HepG2 (cell line): Measurements from ENCODE around the gene GCM1. TPM values are rescaled to one million over a fixed set of nuclear protein-coding genes. Genes with fewer than 3 reads are reported as not detected.

Source experiments
- ATAC-seq: fragments of 200-7000 bp; cut with Tn5 transposase; 3 replicates; pipeline ENCODE4 v1.9.1; 2020; ENCODE audit warnings: mild to moderate bottlenecking, moderate library complexity
- BruUV-seq: library from RNA; stranded (reverse); fragments of 400-500 nt; replicated peaks from 2 replicates; lab custom pipeline; 2021; lab: Mats Ljungman, UMichigan
- CTCF ChIA-PET: fragments of 300-600 bp; formaldehyde crosslinking; extraction: SDS; loops from one replicate; lab custom pipeline; 2021; ENCODE audit warnings: low total read pairs, inconsistent platforms, low intra/inter-chr PET ratio; lab: Yijun Ruan, JAX
- POLR2A ChIA-PET: fragments of 350-600 bp; sonication (Branson Sonifier 250); formaldehyde crosslinking; loops from one replicate; lab custom pipeline; 2020; ENCODE audit warnings: antibody characterized with exemption, inconsistent platforms; lab: Yijun Ruan, JAX
- DNase-seq: peaks from one replicate; pipeline ENCODE4 v3.0.0-alpha.2; 2015; ENCODE audit warnings: low spot score
- FAIRE-seq: peaks from 3 replicates; lab custom pipeline; 2011; peaks lifted over from hg19 to GRCh38; lab: Jason Lieb, UNC
- H2AFZ ChIP-seq: one replicate; pipeline ENCODE4 v1.6.1; 2011; ENCODE audit warnings: low read length, inconsistent platforms
- H3K27ac ChIP-seq: fragments of 300-600 bp; 3 replicates; pipeline ENCODE4 v1.8.0; 2011; ENCODE audit warnings: mixed run types, mild to moderate bottlenecking, mixed read lengths, low read length, inconsistent platforms; ENCODE audit not compliant: insufficient read depth; ENCODE audit errors: extremely low read length
- H3K27me3 ChIP-seq, 2 experiments: fragments of 200-600 bp in 1 of 2; 2 replicates in 1 of 2; 3 replicates in 1 of 2; pipeline versions ENCODE4 v1.6.0 to v1.8.0; 2011; ENCODE audit warnings: low read length in 2 of 2, mild to moderate bottlenecking in 2 of 2, moderate library complexity in 2 of 2, inconsistent platforms in 1 of 2; ENCODE audit not compliant: insufficient read depth in 2 of 2, control insufficient read depth in 1 of 2
- H3K36me3 ChIP-seq, 2 experiments: fragments of 200-600 bp in 1 of 2; replicated peaks in 1 of 2; 2 replicates in 1 of 2; 3 replicates in 1 of 2; pipeline versions ENCODE4 v1.5.1 to v1.8.0; 2011; ENCODE audit warnings: low read length in 2 of 2, inconsistent platforms in 1 of 2; ENCODE audit not compliant: insufficient read depth in 2 of 2, control insufficient read depth in 1 of 2
- H3K4me1 ChIP-seq: 2 replicates; pipeline ENCODE4 v1.5.1; 2012; ENCODE audit warnings: low read length, inconsistent platforms; ENCODE audit not compliant: insufficient read depth
- H3K4me2 ChIP-seq: 2 replicates; pipeline ENCODE4 v1.6.0; 2011; ENCODE audit warnings: low read depth, low read length, inconsistent platforms
- H3K4me3 ChIP-seq, 3 experiments: fragments of 200-600 bp in 1 of 3; sonication (generic), shearing (Covaris generic) in 1 of 3; replicated peaks in 1 of 3; 2 replicates each; pipeline ENCODE4 v1.5.1; 2011 to 2016; ENCODE audit warnings: low read length in 3 of 3, inconsistent platforms in 2 of 3, low read depth in 2 of 3, mild to moderate bottlenecking in 2 of 3, control low read depth in 1 of 3, mixed read lengths in 1 of 3; ENCODE audit not compliant: insufficient read depth in 1 of 3
- H3K79me2 ChIP-seq: one replicate; pipeline ENCODE4 v1.6.1; 2011; ENCODE audit warnings: low read length, inconsistent platforms; ENCODE audit not compliant: insufficient read depth
- H3K9ac ChIP-seq: 2 replicates; pipeline ENCODE4 v1.6.0; 2011; ENCODE audit warnings: mild to moderate bottlenecking, low read depth, low read length, inconsistent platforms; ENCODE audit not compliant: insufficient read depth
- H3K9me3 ChIP-seq: 2 replicates; pipeline ENCODE4 v1.5.1; 2012; ENCODE audit warnings: mild to moderate bottlenecking, low read length
- H4K20me1 ChIP-seq: 2 replicates; pipeline ENCODE4 v1.6.0; 2011; ENCODE audit warnings: inconsistent platforms, mild to moderate bottlenecking, low read length, moderate library complexity; ENCODE audit not compliant: insufficient read depth
- FOSL2 ChIP-seq: sonication (generic); formaldehyde crosslinking; IDR thresholded peaks from 2 replicates; pipeline ENCODE4 v1.4.0; 2020; ENCODE audit warnings: missing genetic modification reagents
- GTF2F1 ChIP-seq: fragments of 150-350 bp; IDR thresholded peaks from 2 replicates; pipeline ENCODE4 v1.6.1; 2014; ENCODE audit warnings: low read length
- MBNL3 ChIP-seq: fragments of 250-450 bp; sonication (Bioruptor Pico); conservative IDR thresholded peaks from 2 replicates; pipeline ENCODE4 v1.8.0; 2022; ENCODE audit warnings: mild to moderate bottlenecking, inconsistent platforms
- NFYB ChIP-seq: sonication (generic); formaldehyde crosslinking; IDR thresholded peaks from 2 replicates; pipeline ENCODE4 v1.4.0; 2020; ENCODE audit warnings: missing genetic modification reagents
- ZC3H13 ChIP-seq: sonication (generic); formaldehyde crosslinking; IDR thresholded peaks from 2 replicates; pipeline ENCODE4 v1.8.1; 2023; ENCODE audit warnings: mild to moderate bottlenecking, missing genetic modification reagents, moderate library complexity
- ZNF143 ChIP-seq: sonication (generic); formaldehyde crosslinking; IDR thresholded peaks from 2 replicates; pipeline ENCODE4 v1.4.0; 2020; ENCODE audit warnings: missing genetic modification reagents
- ZNF318 ChIP-seq: sonication (generic); formaldehyde crosslinking; IDR thresholded peaks from 2 replicates; pipeline ENCODE4 v1.4.0; 2020; ENCODE audit warnings: mild to moderate bottlenecking, missing genetic modification reagents
- ZNF768 ChIP-seq: sonication (generic); formaldehyde crosslinking; IDR thresholded peaks from 2 replicates; pipeline ENCODE4 v1.4.0; 2020; ENCODE audit warnings: missing genetic modification reagents
- WGBS: methylation state at CpG from one replicate; pipeline ENCODE4 v1.1.6; 2017; ENCODE audit warnings: low lambda C conversion rate; 5-methylcytosine and 5-hydroxymethylcytosine counted together
- in situ Hi-C: cut with HindIII; loops from 2 replicates; pipeline ENCODE4 v1.10.0; 2017; ENCODE audit warnings: low pct_unique_long_range_greater_than_20kb; ENCODE audit not compliant: extremely low pct_ligation_motif_present
- intact Hi-C: fragments of 100-400 bp; cut with micrococcal nuclease; formaldehyde crosslinking; loops from one replicate; pipeline ENCODE4 v1.10.0; 2022; ENCODE audit not compliant: unreplicated experiment
- polyA plus RNA-seq, 8 experiments: library from polyadenylated mRNA; depleted of rRNA in 3 of 8; stranded (reverse) in 7 of 8; unstranded in 1 of 8; fragments of >200 nt; fragmentation: Illumina TruSeq in 4 of 8; extraction: Trizol in 4 of 8; gene quantifications; 2 replicates each; pipeline versions ENCODE4 v1.2.1 to v1.2.3, GENCODE V29; 2011 to 2016; ENCODE audit warnings: low read depth in 4 of 8, missing spikeins in 1 of 8, mixed read lengths in 1 of 8; ENCODE audit not compliant: insufficient read depth in 1 of 8
- total RNA-seq, 5 experiments: library from RNA; depleted of rRNA; stranded (reverse); fragments of >200 nt; fragmentation: Illumina TruSeq; extraction: Trizol; gene quantifications; 2 replicates each; pipeline ENCODE4 v1.2.3, GENCODE V29; 2016; ENCODE audit warnings: low read depth in 1 of 5
- TF ChIP-seq, protein P1 (sequence below): sonication (generic); formaldehyde crosslinking; IDR thresholded peaks from 2 replicates; pipeline ENCODE4 v1.4.0; 2020; ENCODE audit warnings: missing genetic modification reagents, mild to moderate bottlenecking, borderline replicate concordance
- TF ChIP-seq, protein P2 (sequence below): sonication (generic); formaldehyde crosslinking; IDR thresholded peaks from 2 replicates; pipeline ENCODE4 v1.4.0; 2020; ENCODE audit warnings: mild to moderate bottlenecking, missing genetic modification reagents
- TF ChIP-seq, protein P3 (sequence below): sonication (generic); formaldehyde crosslinking; IDR thresholded peaks from 2 replicates; pipeline ENCODE4 v1.4.0; 2020; ENCODE audit warnings: low read depth, mild to moderate bottlenecking, missing genetic modification reagents

Gene GCM1
- total and polyA plus RNA-seq, 2 of the 13 experiments (the other 11 are each of a cell fraction or from before 2014, with no cell fraction given), result 0.04 to 0.13 TPM

DNA sequence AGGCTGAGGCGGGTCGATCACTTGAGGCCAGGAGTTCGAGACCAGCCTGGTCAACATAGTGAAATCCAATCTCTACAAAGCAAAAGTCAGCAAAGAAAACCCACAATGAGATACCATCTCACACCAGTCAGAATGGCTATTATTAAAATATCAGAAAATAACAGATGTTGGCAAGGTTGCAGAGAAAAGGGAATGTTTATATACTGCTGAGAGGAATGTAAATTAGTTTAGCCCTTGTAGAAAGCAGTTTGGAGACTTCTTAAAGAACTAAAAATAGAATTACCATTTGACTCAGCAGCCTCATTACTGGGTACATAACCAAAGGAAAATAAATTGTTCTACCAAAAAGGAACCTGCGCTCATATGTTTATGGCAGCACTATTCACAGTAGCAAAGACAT lies 16.7 kb upstream of the GCM1 start:
- no peak overlapping the region for H2AFZ ChIP-seq
- no peak for DNase-seq
- no TSS peak for BruUV-seq
- POLR2A ChIA-PET, result no interaction called here
- no peak overlapping the region for H3K4me3 ChIP-seq
- intact Hi-C loops (no loop called here), in situ Hi-C loops (loop anchor here (5.0 to 25.0 kb wide), 2 partner anchors 63 to 547 kb away; no protein-coding TSS in a partner anchor)
- no peaks in the 10 kb centered on the region for H3K4me1 ChIP-seq
- H3K9ac ChIP-seq, result no peak overlapping the region
- no peak overlapping the region for H3K27ac ChIP-seq
- no peaks in the 10 kb centered on the region for H3K9me3 ChIP-seq
- H4K20me1 ChIP-seq, result no peaks in the 10 kb centered on the region
- H3K27me3 ChIP-seq, result no peaks in the 10 kb centered on the region
- no peak for FAIRE-seq
- no peak for ATAC-seq
- CTCF ChIA-PET, result no interaction called here
- H3K36me3 ChIP-seq, result no peaks in the 10 kb centered on the region
- 80% methylated on average over 4 of the region's 4 CpGs for WGBS
- H3K79me2 ChIP-seq, result no peaks in the 10 kb centered on the region
- H3K4me2 ChIP-seq, result no peak overlapping the region
- TF ChIP-seq ZNF768 (CRISPR knock-in tag), result no peak
- TF ChIP-seq MBNL3, result no peak
- TF ChIP-seq, protein P1, sequence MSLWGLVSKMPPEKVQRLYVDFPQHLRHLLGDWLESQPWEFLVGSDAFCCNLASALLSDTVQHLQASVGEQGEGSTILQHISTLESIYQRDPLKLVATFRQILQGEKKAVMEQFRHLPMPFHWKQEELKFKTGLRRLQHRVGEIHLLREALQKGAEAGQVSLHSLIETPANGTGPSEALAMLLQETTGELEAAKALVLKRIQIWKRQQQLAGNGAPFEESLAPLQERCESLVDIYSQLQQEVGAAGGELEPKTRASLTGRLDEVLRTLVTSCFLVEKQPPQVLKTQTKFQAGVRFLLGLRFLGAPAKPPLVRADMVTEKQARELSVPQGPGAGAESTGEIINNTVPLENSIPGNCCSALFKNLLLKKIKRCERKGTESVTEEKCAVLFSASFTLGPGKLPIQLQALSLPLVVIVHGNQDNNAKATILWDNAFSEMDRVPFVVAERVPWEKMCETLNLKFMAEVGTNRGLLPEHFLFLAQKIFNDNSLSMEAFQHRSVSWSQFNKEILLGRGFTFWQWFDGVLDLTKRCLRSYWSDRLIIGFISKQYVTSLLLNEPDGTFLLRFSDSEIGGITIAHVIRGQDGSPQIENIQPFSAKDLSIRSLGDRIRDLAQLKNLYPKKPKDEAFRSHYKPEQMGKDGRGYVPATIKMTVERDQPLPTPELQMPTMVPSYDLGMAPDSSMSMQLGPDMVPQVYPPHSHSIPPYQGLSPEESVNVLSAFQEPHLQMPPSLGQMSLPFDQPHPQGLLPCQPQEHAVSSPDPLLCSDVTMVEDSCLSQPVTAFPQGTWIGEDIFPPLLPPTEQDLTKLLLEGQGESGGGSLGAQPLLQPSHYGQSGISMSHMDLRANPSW, result no peak
- no peak for TF ChIP-seq GTF2F1
- no peak for TF ChIP-seq FOSL2
- TF ChIP-seq NFYB (CRISPR knock-in tag), result no peak
- no peak for TF ChIP-seq ZNF318 (CRISPR knock-in tag)
- TF ChIP-seq, protein P2, sequence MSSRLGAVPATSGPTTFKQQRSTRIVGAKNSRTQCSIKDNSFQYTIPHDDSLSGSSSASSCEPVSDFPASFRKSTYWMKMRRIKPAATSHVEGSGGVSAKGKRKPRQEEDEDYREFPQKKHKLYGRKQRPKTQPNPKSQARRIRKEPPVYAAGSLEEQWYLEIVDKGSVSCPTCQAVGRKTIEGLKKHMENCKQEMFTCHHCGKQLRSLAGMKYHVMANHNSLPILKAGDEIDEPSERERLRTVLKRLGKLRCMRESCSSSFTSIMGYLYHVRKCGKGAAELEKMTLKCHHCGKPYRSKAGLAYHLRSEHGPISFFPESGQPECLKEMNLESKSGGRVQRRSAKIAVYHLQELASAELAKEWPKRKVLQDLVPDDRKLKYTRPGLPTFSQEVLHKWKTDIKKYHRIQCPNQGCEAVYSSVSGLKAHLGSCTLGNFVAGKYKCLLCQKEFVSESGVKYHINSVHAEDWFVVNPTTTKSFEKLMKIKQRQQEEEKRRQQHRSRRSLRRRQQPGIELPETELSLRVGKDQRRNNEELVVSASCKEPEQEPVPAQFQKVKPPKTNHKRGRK (CRISPR knock-in tag), result no peak
- TF ChIP-seq ZNF143 (CRISPR knock-in tag), result no peak
- TF ChIP-seq, protein P3, sequence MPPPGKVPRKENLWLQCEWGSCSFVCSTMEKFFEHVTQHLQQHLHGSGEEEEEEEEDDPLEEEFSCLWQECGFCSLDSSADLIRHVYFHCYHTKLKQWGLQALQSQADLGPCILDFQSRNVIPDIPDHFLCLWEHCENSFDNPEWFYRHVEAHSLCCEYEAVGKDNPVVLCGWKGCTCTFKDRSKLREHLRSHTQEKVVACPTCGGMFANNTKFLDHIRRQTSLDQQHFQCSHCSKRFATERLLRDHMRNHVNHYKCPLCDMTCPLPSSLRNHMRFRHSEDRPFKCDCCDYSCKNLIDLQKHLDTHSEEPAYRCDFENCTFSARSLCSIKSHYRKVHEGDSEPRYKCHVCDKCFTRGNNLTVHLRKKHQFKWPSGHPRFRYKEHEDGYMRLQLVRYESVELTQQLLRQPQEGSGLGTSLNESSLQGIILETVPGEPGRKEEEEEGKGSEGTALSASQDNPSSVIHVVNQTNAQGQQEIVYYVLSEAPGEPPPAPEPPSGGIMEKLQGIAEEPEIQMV (CRISPR knock-in tag), result no peak
- no peak for TF ChIP-seq ZC3H13 (CRISPR knock-in tag)
